Measurements from ENCODE around the gene SRD5A3. TPM values are rescaled to one million over a fixed set of nuclear protein-coding genes. Genes with fewer than 3 reads are reported as not detected.
A peak's percentile ranks its signal among the peaks of the same experiment; 100 is the strongest.

Gene SRD5A3
- total and polyA plus RNA-seq, 7 experiments from 2014 or later, result 1.9 to 10.6 (median 5.0) TPM

GRCh38 chr4:55340266-55340665 lies 5.8 kb upstream of the SRD5A3 start:
- Mint-ChIP-seq H3K4me3 (no peak overlapping the region), H3K27me3 (peaks cover 0 to 4% (median 0%) of the 10 kb centered on the region in 5 donors), H3K9me3 (peaks cover 0 to 5% (median 0%) of the 10 kb centered on the region in 11 donors), H3K36me3 (no peaks in the 10 kb centered on the region), H3K27ac (no peak overlapping the region), H3K4me1 (peaks cover 0 to 14% (median 3%) of the 10 kb centered on the region in 7 donors)
- CTCF ChIA-PET, result no interaction called here
- ATAC-seq (no peak), DNase-seq (no peak)
- H3K27ac ChIP-seq (ENCODE audit: low read depth, low read length), result no peak overlapping the region
- H3K36me3 ChIP-seq (ENCODE audit: control insufficient read depth in 2 of 3, insufficient read depth in 3 of 3, low read length in 3 of 3), result no peaks in the 10 kb centered on the region
- H3K9me3 ChIP-seq (ENCODE audit: control insufficient read depth in 2 of 3, low read length in 3 of 3), result no peaks in the 10 kb centered on the region
- no peak overlapping the region for H3K4me3 ChIP-seq (ENCODE audit: low read length)
- no peaks in the 10 kb centered on the region for H3K4me1 ChIP-seq (ENCODE audit: control insufficient read depth in 2 of 2, insufficient read depth in 2 of 2, low read length in 2 of 2)
- POLR2A ChIA-PET, result no interaction called here
- H3K27me3 ChIP-seq (ENCODE audit: control insufficient read depth in 2 of 2, insufficient read depth in 2 of 2, low read length in 2 of 2), result no peaks in the 10 kb centered on the region
- intact Hi-C loops (cut with micrococcal nuclease), result loop anchor here in 1 of 2 donors (10.0 kb wide), 2 partner anchors 395 to 1045 kb away; partner anchors contain the start of gene AASDH

- H3K9me3 Mint-ChIP-seq, result peaks cover 0 to 5% (median 0%) of the 10 kb centered on the region in 11 donors
- Histone ChIP-seq H3K4me3 (ENCODE audit: low read length) (no peak overlapping the region), H3K4me1 (ENCODE audit: control insufficient read depth in 2 of 2, insufficient read depth in 2 of 2, low read length in 2 of 2) (peaks cover 6 to 8% of the 10 kb centered on the region in 2 donors), H3K27me3 (ENCODE audit: control insufficient read depth in 2 of 2, insufficient read depth in 2 of 2, low read length in 2 of 2) (no peaks in the 10 kb centered on the region), H3K27ac (ENCODE audit: low read depth, low read length) (no peak overlapping the region), H3K9me3 (ENCODE audit: control insufficient read depth in 2 of 3, low read length in 3 of 3) (no peaks in the 10 kb centered on the region), H3K36me3 (ENCODE audit: control insufficient read depth in 2 of 3, insufficient read depth in 3 of 3, low read length in 3 of 3) (no peaks in the 10 kb centered on the region)
- H3K4me1 Mint-ChIP-seq, result peaks cover 8 to 23% (median 19%) of the 10 kb centered on the region in 7 donors
- intact Hi-C loops (cut with micrococcal nuclease), result loop anchor here in 1 of 2 donors (10.0 kb wide), 2 partner anchors 399 to 1041 kb away; partner anchors contain the start of gene AASDH
- H3K27me3 Mint-ChIP-seq, result no peaks in the 10 kb centered on the region
- CTCF ChIA-PET, result interaction anchor here (0.8 to 3.2 kb wide), 3 partner anchors 29 to 211 kb away, joined by 3 to 23 read pairs (median 4); partner anchors contain the start of gene TMEM165
- POLR2A ChIA-PET, result no interaction called here
- no peak for DNase-seq
- no peaks in the 10 kb centered on the region for H3K36me3 Mint-ChIP-seq
- ATAC-seq, result no peak
- no peak overlapping the region for H3K4me3 Mint-ChIP-seq
- no peak overlapping the region for H3K27ac Mint-ChIP-seq
Observed at GRCh38 chr4:55343887-55344286, 2.2 kb upstream of the SRD5A3 start.

GRCh38 chr4:55345054-55345453 lies 988 bp upstream of the SRD5A3 start:
- Histone ChIP-seq H3K4me1 (ENCODE audit: control insufficient read depth in 2 of 2, insufficient read depth in 2 of 2, low read length in 2 of 2) (peaks cover 6 to 8% of the 10 kb centered on the region in 2 donors), H3K4me3 (ENCODE audit: low read length) (no peak overlapping the region), H3K9me3 (ENCODE audit: control insufficient read depth in 2 of 3, low read length in 3 of 3) (no peaks in the 10 kb centered on the region), H3K27ac (ENCODE audit: low read depth, low read length) (no peak overlapping the region), H3K27me3 (ENCODE audit: control insufficient read depth in 2 of 2, insufficient read depth in 2 of 2, low read length in 2 of 2) (no peaks in the 10 kb centered on the region), H3K36me3 (ENCODE audit: control insufficient read depth in 2 of 3, insufficient read depth in 3 of 3, low read length in 3 of 3) (no peaks in the 10 kb centered on the region)
- ChIA-PET POLR2A (interaction anchor here (1.6 to 2.7 kb wide), 2 partner anchors 50 to 201 kb away, joined by 6 to 14 read pairs; partner anchors contain the start of gene TMEM165), CTCF (interaction anchor here (0.6 to 3.2 kb wide), 11 partner anchors 10 to 643 kb away, joined by 3 to 23 read pairs (median 4); partner anchors contain the start of genes CEP135 and TMEM165)
- no peak for DNase-seq
- intact Hi-C loops (cut with micrococcal nuclease), result loop anchor here (5.0 to 10.0 kb wide), 7 partner anchors 102 to 1562 kb away; partner anchors contain the start of genes AASDH (in 2 of the 2), CEP135 (in 1 of the 2) and REST (in 1 of the 2)
- ATAC-seq, result no peak
- Mint-ChIP-seq H3K4me3 (no peak overlapping the region), H3K27ac (peak overlapping the region in 1 of 9 donors; percentile 49), H3K36me3 (no peaks in the 10 kb centered on the region), H3K4me1 (peaks cover 8 to 23% (median 19%) of the 10 kb centered on the region in 7 donors), H3K9me3 (peaks cover 0 to 5% (median 0%) of the 10 kb centered on the region in 11 donors), H3K27me3 (no peaks in the 10 kb centered on the region)

GRCh38 chr4:55346851-55347255 lies 811 bp downstream of the SRD5A3 start:
- H3K27ac Mint-ChIP-seq, result peak overlapping the region in 8 of 9 donors; percentile 36 to 88 (median 82)
- POLR2A ChIA-PET, result interaction anchor here (0.9 to 2.7 kb wide), 3 partner anchors 50 to 199 kb away, joined by 3 to 14 read pairs (median 3); no protein-coding TSS in a partner anchor
- ATAC-seq, result no peak

GRCh38 chr4:55347610-55348228 lies 1.7 kb downstream of the SRD5A3 start:
- no peak for DNase-seq
- H3K27ac Mint-ChIP-seq, result peak overlapping the region in 7 of 9 donors; percentile 23 to 87 (median 64)
- peaks cover 6 to 8% of the 10 kb centered on the region in 2 donors for H3K4me1 ChIP-seq (ENCODE audit: control insufficient read depth in 2 of 2, insufficient read depth in 2 of 2, low read length in 2 of 2)

More at GRCh38 chr4:55346851-55347255, 811 bp downstream of the SRD5A3 start:
- no peaks in the 10 kb centered on the region for H3K9me3 ChIP-seq (ENCODE audit: control insufficient read depth in 2 of 3, low read length in 3 of 3)
- H3K4me1 ChIP-seq (ENCODE audit: control insufficient read depth in 2 of 2, insufficient read depth in 2 of 2, low read length in 2 of 2), result peaks cover 6 to 8% of the 10 kb centered on the region in 2 donors
- peak overlapping the region; percentile 72 to 92 (median 86) for H3K4me3 Mint-ChIP-seq
- intact Hi-C loops (cut with micrococcal nuclease), result loop anchor here (1.0 to 10.0 kb wide), 18 partner anchors 48 to 1560 kb away; partner anchors contain the start of genes AASDH (in 2 of the 2), CEP135 (in 2 of the 2), CLOCK (in 2 of the 2) and EXOC1 (in 2 of the 2)
- no peaks in the 10 kb centered on the region for H3K27me3 ChIP-seq (ENCODE audit: control insufficient read depth in 2 of 2, insufficient read depth in 2 of 2, low read length in 2 of 2)
- H3K4me3 ChIP-seq (ENCODE audit: low read length), result peak overlapping the region; percentile 79
- DNase-seq, result no peak
- no peaks in the 10 kb centered on the region for H3K27me3 Mint-ChIP-seq
- H3K36me3 ChIP-seq (ENCODE audit: control insufficient read depth in 2 of 3, insufficient read depth in 3 of 3, low read length in 3 of 3), result no peaks in the 10 kb centered on the region
- CTCF ChIA-PET, result interaction anchor here (0.6 to 3.2 kb wide), 5 partner anchors 24 to 614 kb away, joined by 3 to 23 read pairs (median 3); partner anchors contain the start of gene TMEM165
- H3K36me3 Mint-ChIP-seq, result peaks cover 0 to 4% (median 0%) of the 10 kb centered on the region in 5 donors
- H3K27ac ChIP-seq (ENCODE audit: low read depth, low read length), result peak overlapping the region; percentile 69
- H3K4me1 Mint-ChIP-seq, result peaks cover 8 to 23% (median 19%) of the 10 kb centered on the region in 7 donors
- H3K9me3 Mint-ChIP-seq, result peaks cover 0 to 5% (median 0%) of the 10 kb centered on the region in 11 donors

GRCh38 chr4:55348466-55348865 lies 2.4 kb downstream of the SRD5A3 start:
- Mint-ChIP-seq H3K27me3 (no peaks in the 10 kb centered on the region), H3K27ac (peak overlapping the region in 1 of 9 donors; percentile 23), H3K36me3 (peaks cover 0 to 11% (median 9%) of the 10 kb centered on the region in 5 donors), H3K4me3 (peak overlapping the region in 2 of 10 donors; percentile 43 to 72), H3K9me3 (peaks cover 0 to 5% (median 0%) of the 10 kb centered on the region in 11 donors), H3K4me1 (peaks cover 11 to 23% (median 19%) of the 10 kb centered on the region in 7 donors)
- no peak for DNase-seq
- no peak for ATAC-seq
- Histone ChIP-seq H3K4me3 (ENCODE audit: low read length) (no peak overlapping the region), H3K9me3 (ENCODE audit: control insufficient read depth in 2 of 3, low read length in 3 of 3) (no peaks in the 10 kb centered on the region), H3K4me1 (ENCODE audit: control insufficient read depth in 2 of 2, insufficient read depth in 2 of 2, low read length in 2 of 2) (peaks cover 6 to 8% of the 10 kb centered on the region in 2 donors), H3K27ac (ENCODE audit: low read depth, low read length) (no peak overlapping the region), H3K27me3 (ENCODE audit: control insufficient read depth in 2 of 2, insufficient read depth in 2 of 2, low read length in 2 of 2) (no peaks in the 10 kb centered on the region), H3K36me3 (ENCODE audit: control insufficient read depth in 2 of 3, insufficient read depth in 3 of 3, low read length in 3 of 3) (no peaks in the 10 kb centered on the region)
- POLR2A ChIA-PET, result no interaction called here
- intact Hi-C loops (cut with micrococcal nuclease), result loop anchor here (5.0 to 10.0 kb wide), 7 partner anchors 99 to 1559 kb away; partner anchors contain the start of genes AASDH (in 2 of the 2), CEP135 (in 1 of the 2) and REST (in 1 of the 2)
- CTCF ChIA-PET, result no interaction called here

More at GRCh38 chr4:55347610-55348228, 1.7 kb downstream of the SRD5A3 start:
- H3K4me3 Mint-ChIP-seq, result peak overlapping the region; percentile 72 to 92 (median 86)
- H3K4me3 ChIP-seq (ENCODE audit: low read length), result no peak overlapping the region
- H3K4me1 Mint-ChIP-seq, result peaks cover 9 to 23% (median 19%) of the 10 kb centered on the region in 7 donors
- H3K9me3 Mint-ChIP-seq, result peaks cover 0 to 5% (median 0%) of the 10 kb centered on the region in 11 donors
- H3K27me3 ChIP-seq (ENCODE audit: control insufficient read depth in 2 of 2, insufficient read depth in 2 of 2, low read length in 2 of 2), result no peaks in the 10 kb centered on the region
- no peak overlapping the region for H3K27ac ChIP-seq (ENCODE audit: low read depth, low read length)
- ChIA-PET POLR2A (interaction anchor here (1.0 to 2.7 kb wide), 2 partner anchors 49 to 198 kb away, joined by 3 to 14 read pairs; no protein-coding TSS in a partner anchor), CTCF (interaction anchor here (0.6 to 1.2 kb wide), 3 partner anchors 26 to 614 kb away, joined by 3 to 4 read pairs (median 3); no protein-coding TSS in a partner anchor)
- no peak for ATAC-seq
- H3K36me3 Mint-ChIP-seq, result peaks cover 0 to 9% (median 3%) of the 10 kb centered on the region in 5 donors
- no peaks in the 10 kb centered on the region for H3K9me3 ChIP-seq (ENCODE audit: control insufficient read depth in 2 of 3, low read length in 3 of 3)
- H3K36me3 ChIP-seq (ENCODE audit: control insufficient read depth in 2 of 3, insufficient read depth in 3 of 3, low read length in 3 of 3), result no peaks in the 10 kb centered on the region
- H3K27me3 Mint-ChIP-seq, result no peaks in the 10 kb centered on the region
- intact Hi-C loops (cut with micrococcal nuclease), result loop anchor here (2.0 to 10.0 kb wide), 11 partner anchors 100 to 1560 kb away; partner anchors contain the start of genes AASDH (in 2 of the 2), CEP135 (in 2 of the 2), CLOCK (in 1 of the 2) and EXOC1 (in 1 of the 2)
